ENCODE results near the gene NAPG. TPM values are rescaled to one million over a fixed set of nuclear protein-coding genes. Genes with fewer than 3 reads are reported as not detected.

The NAPG gene
- total and polyA plus RNA-seq, 2 experiments from 2014 or later: 29.0 to 43.2 TPM

- H3K4me1 ChIP-seq (ENCODE audit: insufficient read depth): no peaks in the 10 kb centered on the region
- no peak for DNase-seq (ENCODE audit: low spot score)
- WGBS (ENCODE audit: low lambda C conversion rate, missing lambda C conversion rate): 76% methylated on average over 6 of the region's 6 CpGs
- TF ChIP-seq EZH2phosphoT487 (IDR thresholded peaks at IDR 0.05; ENCODE audit: low read depth, severe bottlenecking, unreplicated experiment): no peak
- no peak for TF ChIP-seq CTCF (IDR thresholded peaks at IDR 0.05; ENCODE audit: poor library complexity)
- no peak for TF ChIP-seq EZH2 (IDR thresholded peaks at IDR 0.05; ENCODE audit: borderline replicate concordance)
- no peaks in the 10 kb centered on the region for H3K27me3 ChIP-seq
- no peaks in the 10 kb centered on the region for H3K9me3 ChIP-seq (ENCODE audit: low read depth)
- H3K27ac ChIP-seq: no peak overlapping the region
- no peak overlapping the region for H3K4me2 ChIP-seq
- no peak overlapping the region for H3K4me3 ChIP-seq
- no peak overlapping the region for H2AFZ ChIP-seq
- H3K36me3 ChIP-seq (replicated peaks; ENCODE audit: insufficient read depth, low read depth): no peaks in the 10 kb centered on the region
- no peaks in the 10 kb centered on the region for H3K79me2 ChIP-seq
- no peaks in the 10 kb centered on the region for H4K20me1 ChIP-seq (ENCODE audit: insufficient read depth, poor library complexity, severe bottlenecking)
- H3K9me2 ChIP-seq (replicated peaks; ENCODE audit: insufficient read depth): no peaks in the 10 kb centered on the region
Observed at GRCh38 chr18:10487154-10487553, 38.7 kb upstream of the NAPG start.

GRCh38 chr18:10488017-10488416 is 37.8 kb upstream of the NAPG start:
- Histone ChIP-seq H3K27me3 (no peaks in the 10 kb centered on the region), H3K36me3 (replicated peaks; ENCODE audit: insufficient read depth, low read depth) (no peaks in the 10 kb centered on the region), H2AFZ (no peak overlapping the region), H4K20me1 (ENCODE audit: insufficient read depth, poor library complexity, severe bottlenecking) (no peaks in the 10 kb centered on the region), H3K4me1 (ENCODE audit: insufficient read depth) (no peaks in the 10 kb centered on the region), H3K4me2 (no peak overlapping the region), H3K27ac (no peak overlapping the region), H3K9me2 (replicated peaks; ENCODE audit: insufficient read depth) (no peaks in the 10 kb centered on the region), H3K4me3 (no peak overlapping the region), H3K79me2 (no peaks in the 10 kb centered on the region), H3K9me3 (ENCODE audit: low read depth) (no peaks in the 10 kb centered on the region)
- WGBS (ENCODE audit: low lambda C conversion rate, missing lambda C conversion rate): 75% methylated on average over 4 of the region's 4 CpGs
- TF ChIP-seq CTCF (IDR thresholded peaks at IDR 0.05; ENCODE audit: poor library complexity) (no peak), EZH2 (IDR thresholded peaks at IDR 0.05; ENCODE audit: borderline replicate concordance) (no peak), EZH2phosphoT487 (IDR thresholded peaks at IDR 0.05; ENCODE audit: low read depth, severe bottlenecking, unreplicated experiment) (no peak)
- no peak for DNase-seq (ENCODE audit: low spot score)

GRCh38 chr18:10490401-10491165 is 35.2 kb upstream of the NAPG start:
- no peaks in the 10 kb centered on the region for H3K79me2 ChIP-seq
- no peak for TF ChIP-seq EZH2 (IDR thresholded peaks at IDR 0.05; ENCODE audit: borderline replicate concordance)
- TF ChIP-seq CTCF (IDR thresholded peaks at IDR 0.05; ENCODE audit: poor library complexity): peak; percentile 28
- TF ChIP-seq EZH2phosphoT487 (IDR thresholded peaks at IDR 0.05; ENCODE audit: low read depth, severe bottlenecking, unreplicated experiment): no peak
- 68% methylated on average over 14 of the region's 14 CpGs for WGBS (ENCODE audit: low lambda C conversion rate, missing lambda C conversion rate)
- H4K20me1 ChIP-seq (ENCODE audit: insufficient read depth, poor library complexity, severe bottlenecking): no peaks in the 10 kb centered on the region
- no peak overlapping the region for H3K4me2 ChIP-seq
- H3K9me2 ChIP-seq (replicated peaks; ENCODE audit: insufficient read depth): no peaks in the 10 kb centered on the region
- no peak overlapping the region for H3K27ac ChIP-seq
- H3K36me3 ChIP-seq (replicated peaks; ENCODE audit: insufficient read depth, low read depth): no peaks in the 10 kb centered on the region
- no peaks in the 10 kb centered on the region for H3K27me3 ChIP-seq
- DNase-seq (ENCODE audit: low spot score): peak; percentile 64
- H3K9me3 ChIP-seq (ENCODE audit: low read depth): no peaks in the 10 kb centered on the region
- no peaks in the 10 kb centered on the region for H3K4me1 ChIP-seq (ENCODE audit: insufficient read depth)
- H2AFZ ChIP-seq: no peak overlapping the region
- no peak overlapping the region for H3K4me3 ChIP-seq
